Left lung (tissue), 10 donors: ENCODE results near the gene FAM120B. TPM values are rescaled to one million over a fixed set of nuclear protein-coding genes. Genes with fewer than 3 reads are reported as not detected.

Experiments used
- ATAC-seq: fragments of 200-7000 bp; cut with Tn5 transposase; one replicate; pipeline ENCODE4 v1.9.1; 2020; ENCODE audit warnings: moderate library complexity
- DNase-seq, 4 donors: peaks; one replicate each; pipeline ENCODE4 v3.0.0-alpha.2; 2013 to 2020
- H3K27ac ChIP-seq, 2 donors: fragments of 200-600 bp; sonication (generic) in 1 of 2; one replicate each; pipeline versions ENCODE4 v1.5.0 to v1.8.0; 2020 to 2021
- H3K27me3 ChIP-seq, 2 donors: fragments of 200-600 bp; sonication (generic) in 1 of 2; one replicate each; pipeline versions ENCODE4 v1.5.0 to v1.8.0; 2020 to 2021
- H3K36me3 ChIP-seq, 2 donors: fragments of 200-600 bp; sonication (generic) in 1 of 2; one replicate each; pipeline versions ENCODE4 v1.5.0 to v1.8.0; 2020 to 2021
- H3K4me1 ChIP-seq, 2 donors: fragments of 200-600 bp; one replicate each; pipeline ENCODE4 v1.8.0; 2021
- H3K4me3 ChIP-seq, 2 donors: fragments of 200-600 bp; sonication (generic) in 1 of 2; one replicate each; pipeline versions ENCODE4 v1.5.0 to v1.8.0; 2020 to 2021; ENCODE audit warnings: mild to moderate bottlenecking in 1 of 2
- H3K9me3 ChIP-seq, 2 donors: fragments of 200-600 bp; sonication (generic) in 1 of 2; one replicate each; pipeline versions ENCODE4 v1.5.0 to v1.8.0; 2020 to 2021
- intact Hi-C, 2 donors: fragments of 100-400 bp; cut with DNase I; formaldehyde crosslinking; loops; one replicate each; pipeline versions ENCODE4 v1.11.2 to v1.14.2; 2022
- polyA plus RNA-seq, 6 donors: library from polyadenylated mRNA; unstranded; fragments of 120-200 nt; gene quantifications; one replicate each; pipeline ENCODE4 v1.2.1, GENCODE V29; 2013; ENCODE audit not compliant: insufficient read length in 6 of 6
- total RNA-seq, 2 donors: library from RNA; stranded (reverse); fragmentation: NEBNext Ultra II Directional; extraction: Animal tissue kit (Norgen Biotek cat#: 25700); gene quantifications; one replicate each; pipeline ENCODE4 v1.2.1, GENCODE V29; 2021
- TF ChIP-seq, protein P1 (sequence below), 2 donors: fragments of 200-600 bp; sonication (generic) in 1 of 2; IDR thresholded peaks; one replicate each; pipeline versions ENCODE4 v1.5.0 to v1.8.0; 2021; ENCODE audit warnings: antibody characterized with exemption in 2 of 2
- donor health status: DM: no; HTN: yes; CAD: no.
- donor health status: DM: no; HTN: no; CAD: no.

Gene FAM120B
- total and polyA plus RNA-seq, 8 donors: 26.6 to 37.7 (median 35.5) TPM

- H3K27ac ChIP-seq: no peak overlapping the region
These were observed 144.6 kb downstream of the FAM120B start for GRCh38 chr6:170450916-170451761.

GRCh38 chr6:170451762-170452651 is 145.4 kb downstream of the FAM120B start:
- intact Hi-C loops: no loop called here
- Histone ChIP-seq H3K27me3 (no peaks in the 10 kb centered on the region), H3K27ac (no peak overlapping the region), H3K9me3 (no peaks in the 10 kb centered on the region), H3K36me3 (no peaks in the 10 kb centered on the region), H3K4me1 (no peaks in the 10 kb centered on the region), H3K4me3 (no peak overlapping the region)
- DNase-seq (peak in 1 of 4 donors; percentile 20), ATAC-seq (no peak)
- TF ChIP-seq, protein P1, sequence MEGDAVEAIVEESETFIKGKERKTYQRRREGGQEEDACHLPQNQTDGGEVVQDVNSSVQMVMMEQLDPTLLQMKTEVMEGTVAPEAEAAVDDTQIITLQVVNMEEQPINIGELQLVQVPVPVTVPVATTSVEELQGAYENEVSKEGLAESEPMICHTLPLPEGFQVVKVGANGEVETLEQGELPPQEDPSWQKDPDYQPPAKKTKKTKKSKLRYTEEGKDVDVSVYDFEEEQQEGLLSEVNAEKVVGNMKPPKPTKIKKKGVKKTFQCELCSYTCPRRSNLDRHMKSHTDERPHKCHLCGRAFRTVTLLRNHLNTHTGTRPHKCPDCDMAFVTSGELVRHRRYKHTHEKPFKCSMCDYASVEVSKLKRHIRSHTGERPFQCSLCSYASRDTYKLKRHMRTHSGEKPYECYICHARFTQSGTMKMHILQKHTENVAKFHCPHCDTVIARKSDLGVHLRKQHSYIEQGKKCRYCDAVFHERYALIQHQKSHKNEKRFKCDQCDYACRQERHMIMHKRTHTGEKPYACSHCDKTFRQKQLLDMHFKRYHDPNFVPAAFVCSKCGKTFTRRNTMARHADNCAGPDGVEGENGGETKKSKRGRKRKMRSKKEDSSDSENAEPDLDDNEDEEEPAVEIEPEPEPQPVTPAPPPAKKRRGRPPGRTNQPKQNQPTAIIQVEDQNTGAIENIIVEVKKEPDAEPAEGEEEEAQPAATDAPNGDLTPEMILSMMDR (IDR thresholded peaks at IDR 0.05): no peak

More at GRCh38 chr6:170450916-170451761, 144.6 kb downstream of the FAM120B start:
- Histone ChIP-seq H3K36me3 (no peaks in the 10 kb centered on the region), H3K27me3 (no peaks in the 10 kb centered on the region), H3K4me3 (no peak overlapping the region), H3K9me3 (no peaks in the 10 kb centered on the region), H3K4me1 (no peaks in the 10 kb centered on the region)
- intact Hi-C loops: no loop called here
- ATAC-seq (no peak), DNase-seq (no peak)
- TF ChIP-seq, protein P1 (IDR thresholded peaks at IDR 0.05): no peak

DNA sequence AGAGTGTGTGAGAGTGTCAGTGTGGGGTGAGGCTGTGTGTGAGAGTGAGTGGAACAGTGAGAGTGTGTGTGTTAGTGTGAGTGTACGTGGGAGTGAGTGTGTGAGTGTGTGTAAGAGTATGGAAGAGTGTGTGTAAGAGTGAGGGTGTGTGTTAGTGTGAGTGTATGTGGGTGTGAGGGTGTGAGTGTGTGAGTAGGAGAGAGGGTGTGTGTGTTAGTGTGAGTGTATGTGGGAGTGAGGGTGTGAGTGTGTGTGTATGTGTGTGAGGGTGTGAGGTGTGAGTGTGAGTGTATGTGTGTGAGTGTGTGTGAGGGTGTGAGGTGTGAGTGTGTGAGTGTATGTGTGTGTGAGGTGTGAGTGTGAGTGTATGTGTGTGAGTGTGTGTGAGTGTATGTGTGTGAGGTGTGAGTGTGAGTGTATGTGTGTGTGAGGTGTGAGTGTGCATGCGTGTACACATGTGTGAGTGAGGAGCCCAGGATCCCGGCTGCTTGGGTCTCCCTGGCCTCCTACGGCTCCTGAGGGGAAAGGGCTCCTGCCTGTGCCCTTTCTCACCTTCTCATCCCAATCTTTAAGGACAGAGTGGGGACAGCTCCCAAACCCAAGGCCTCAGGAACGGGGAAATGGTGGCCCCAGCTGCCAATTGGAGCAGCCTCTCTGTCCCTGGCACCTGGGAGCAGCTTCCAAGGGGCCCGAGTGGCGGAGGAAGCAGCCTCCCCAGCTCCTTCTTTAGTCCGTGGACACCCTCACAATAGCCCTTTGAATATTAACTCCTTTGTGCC is 146.4 kb downstream of the FAM120B start:
- DNase-seq (peak in 1 of 4 donors; percentile 6), ATAC-seq (no peak)
- no peaks in the 10 kb centered on the region for H3K9me3 ChIP-seq
- no peaks in the 10 kb centered on the region for H3K27me3 ChIP-seq
- no peak overlapping the region for H3K27ac ChIP-seq
- H3K4me3 ChIP-seq: no peak overlapping the region
- H3K4me1 ChIP-seq: no peaks in the 10 kb centered on the region
- no peaks in the 10 kb centered on the region for H3K36me3 ChIP-seq
- TF ChIP-seq, protein P1 (IDR thresholded peaks at IDR 0.05): no peak
- intact Hi-C loops: no loop called here

- DNase-seq: no peak
- TF ChIP-seq, protein P1 (IDR thresholded peaks at IDR 0.05): no peak
- Histone ChIP-seq H3K36me3 (no peaks in the 10 kb centered on the region), H3K9me3 (no peaks in the 10 kb centered on the region), H3K27ac (no peak overlapping the region), H3K27me3 (no peaks in the 10 kb centered on the region), H3K4me1 (no peaks in the 10 kb centered on the region), H3K4me3 (no peak overlapping the region)
- ATAC-seq: no peak
- intact Hi-C loops: no loop called here
These were observed 147.3 kb downstream of the FAM120B start for GRCh38 chr6:170453586-170454511.
